Activated T-cell treated with anti-CD3 and anti-CD28 coated beads, Interleukin-2, amount 50 U/mL, for 72 hours (primary cell): Measurements from ENCODE around the gene RALB. TPM values are rescaled to one million over a fixed set of nuclear protein-coding genes. Genes with fewer than 3 reads are reported as not detected.
A peak's percentile ranks its signal among the peaks of the same experiment; 100 is the strongest.
"Not testable (repeated sequence)": the region's sequence is repeated elsewhere in the genome, so short reads cannot be mapped to it uniquely, and the experiment has no call there.

Experiments used
- ATAC-seq, 2 donors: fragments of 150-1000 bp; cut with Tn5 transposase; replicated peaks in 1 of 2; 2 replicates each; pipeline ENCODE4 v1.10.0; 2021; ENCODE audit warnings: moderate library complexity in 2 of 2, mild to moderate bottlenecking in 1 of 2
- DNase-seq, 2 donors: peaks; one replicate each; pipeline ENCODE4 v3.0.0; 2021 to 2022; ENCODE audit warnings: mixed read lengths in 1 of 2
- H3K27ac Mint-ChIP-seq: one replicate; pipeline ENCODE4 v1.8.0; 2022; ENCODE audit warnings: mild to moderate bottlenecking, moderate library complexity, mixed read lengths
- H3K27me3 Mint-ChIP-seq: one replicate; pipeline ENCODE4 v1.8.0; 2022; ENCODE audit warnings: low read depth, mixed read lengths
- H3K36me3 Mint-ChIP-seq, 2 donors: one replicate each; pipeline ENCODE4 v1.8.0; 2022; ENCODE audit warnings: mixed read lengths in 2 of 2, mild to moderate bottlenecking in 1 of 2; ENCODE audit not compliant: insufficient read depth in 2 of 2
- H3K4me1 Mint-ChIP-seq: one replicate; pipeline ENCODE4 v1.8.0; 2022; ENCODE audit warnings: low read depth, mixed read lengths
- H3K4me3 Mint-ChIP-seq, 2 donors: one replicate each; pipeline ENCODE4 v1.8.0; 2022; ENCODE audit warnings: mild to moderate bottlenecking in 2 of 2, mixed read lengths in 2 of 2, moderate library complexity in 2 of 2
- H3K9me3 Mint-ChIP-seq, 2 donors: one replicate each; pipeline ENCODE4 v1.8.0; 2022; ENCODE audit warnings: mixed read lengths in 2 of 2
- total RNA-seq, 2 donors: library from RNA; stranded (reverse); gene quantifications; one replicate each; pipeline ENCODE4 v1.2.3, GENCODE V29; 2022

RALB gene
- total RNA-seq, 2 donors from 2014 or later = 52.9 to 53.1 TPM

GRCh38 chr2:120314690-120315366 lies 62.2 kb downstream of the RALB start:
- peak overlapping the region; percentile 7 to 79 for H3K4me3 Mint-ChIP-seq
- peak; percentile 12 to 15 for DNase-seq
- ATAC-seq = peak in 1 of 2 donors; percentile 49
- no peak overlapping the region for H3K27ac Mint-ChIP-seq
- peaks cover 41% of the 10 kb centered on the region for H3K4me1 Mint-ChIP-seq
- H3K36me3 Mint-ChIP-seq = no peaks in the 10 kb centered on the region
- no peaks in the 10 kb centered on the region for H3K9me3 Mint-ChIP-seq
- no peaks in the 10 kb centered on the region for H3K27me3 Mint-ChIP-seq

- no peak overlapping the region for H3K4me3 Mint-ChIP-seq
Measured at GRCh38 chr2:120315367-120316033, 62.8 kb downstream of the RALB start.

GRCh38 chr2:120316071-120316470 lies 63.4 kb downstream of the RALB start:
- H3K27me3 Mint-ChIP-seq = no peaks in the 10 kb centered on the region

More at GRCh38 chr2:120315367-120316033, 62.8 kb downstream of the RALB start:
- DNase-seq = no peak
- H3K27ac Mint-ChIP-seq = no peak overlapping the region
- no peaks in the 10 kb centered on the region for H3K36me3 Mint-ChIP-seq
- no peak for ATAC-seq
- H3K4me1 Mint-ChIP-seq = peaks cover 36% of the 10 kb centered on the region
- H3K27me3 Mint-ChIP-seq = no peaks in the 10 kb centered on the region
- no peaks in the 10 kb centered on the region for H3K9me3 Mint-ChIP-seq

GRCh38 chr2:120316528-120317179 lies 64.0 kb downstream of the RALB start:
- Mint-ChIP-seq H3K4me1 (peaks cover 33% of the 10 kb centered on the region), H3K9me3 (no peaks in the 10 kb centered on the region), H3K27me3 (no peaks in the 10 kb centered on the region), H3K4me3 (no peak overlapping the region), H3K36me3 (no peaks in the 10 kb centered on the region), H3K27ac (no peak overlapping the region)
- DNase-seq = no peak
- ATAC-seq = no peak

More at GRCh38 chr2:120316071-120316470, 63.4 kb downstream of the RALB start:
- no peaks in the 10 kb centered on the region for H3K9me3 Mint-ChIP-seq
- peaks cover 32% of the 10 kb centered on the region for H3K4me1 Mint-ChIP-seq
- no peak overlapping the region for H3K4me3 Mint-ChIP-seq
- ATAC-seq (no peak), DNase-seq (no peak)
- no peaks in the 10 kb centered on the region for H3K36me3 Mint-ChIP-seq
- H3K27ac Mint-ChIP-seq = no peak overlapping the region

- no peaks in the 10 kb centered on the region for H3K9me3 Mint-ChIP-seq
- no peak overlapping the region for H3K4me3 Mint-ChIP-seq
- H3K36me3 Mint-ChIP-seq = no peaks in the 10 kb centered on the region
- ATAC-seq = no peak
- DNase-seq = no peak
- H3K4me1 Mint-ChIP-seq = peaks cover 35% of the 10 kb centered on the region
- no peaks in the 10 kb centered on the region for H3K27me3 Mint-ChIP-seq
- H3K27ac Mint-ChIP-seq = no peak overlapping the region
Measured at GRCh38 chr2:120317180-120317533, 64.5 kb downstream of the RALB start.

- H3K4me3 Mint-ChIP-seq = no peak overlapping the region
- no peak overlapping the region for H3K27ac Mint-ChIP-seq
- DNase-seq (no peak), ATAC-seq (no peak)
- H3K9me3 Mint-ChIP-seq = no peaks in the 10 kb centered on the region
- no peaks in the 10 kb centered on the region for H3K36me3 Mint-ChIP-seq
- peaks cover 29% of the 10 kb centered on the region for H3K4me1 Mint-ChIP-seq
- H3K27me3 Mint-ChIP-seq = no peaks in the 10 kb centered on the region
Measured at GRCh38 chr2:120317916-120318315, 65.3 kb downstream of the RALB start.

- H3K27ac Mint-ChIP-seq = no peak overlapping the region
- H3K27me3 Mint-ChIP-seq = no peaks in the 10 kb centered on the region
- H3K4me3 Mint-ChIP-seq = no peak overlapping the region
- no peak for DNase-seq
- H3K36me3 Mint-ChIP-seq = no peaks in the 10 kb centered on the region
- H3K4me1 Mint-ChIP-seq = peaks cover 22% of the 10 kb centered on the region
- ATAC-seq = no peak
- H3K9me3 Mint-ChIP-seq = no peaks in the 10 kb centered on the region
Measured at GRCh38 chr2:120318626-120319025, 66.0 kb downstream of the RALB start.

GRCh38 chr2:120319123-120319522 lies 66.5 kb downstream of the RALB start:
- DNase-seq (no peak), ATAC-seq (no peak)
- no peak overlapping the region for H3K27ac Mint-ChIP-seq
- H3K27me3 Mint-ChIP-seq = no peaks in the 10 kb centered on the region
- no peak overlapping the region for H3K4me3 Mint-ChIP-seq
- H3K4me1 Mint-ChIP-seq = peaks cover 17% of the 10 kb centered on the region
- H3K36me3 Mint-ChIP-seq = no peaks in the 10 kb centered on the region
- no peaks in the 10 kb centered on the region for H3K9me3 Mint-ChIP-seq

- no peak for ATAC-seq
- Mint-ChIP-seq H3K4me1 (peaks cover 10% of the 10 kb centered on the region), H3K27me3 (no peaks in the 10 kb centered on the region), H3K4me3 (no peak overlapping the region), H3K27ac (no peak overlapping the region), H3K9me3 (no peaks in the 10 kb centered on the region), H3K36me3 (no peaks in the 10 kb centered on the region)
- no peak for DNase-seq
Measured at GRCh38 chr2:120319686-120320317, 67.2 kb downstream of the RALB start.

- H3K27ac Mint-ChIP-seq = no peak overlapping the region
Measured at GRCh38 chr2:120320318-120320851, 67.7 kb downstream of the RALB start.

GRCh38 chr2:120320887-120321556 lies 68.4 kb downstream of the RALB start:
- not testable (repeated sequence) for H3K4me1 Mint-ChIP-seq, H3K36me3 Mint-ChIP-seq, ATAC-seq, H3K9me3 Mint-ChIP-seq, DNase-seq, H3K27me3 Mint-ChIP-seq, H3K27ac Mint-ChIP-seq, H3K4me3 Mint-ChIP-seq

More at GRCh38 chr2:120320318-120320851, 67.7 kb downstream of the RALB start:
- ATAC-seq = no peak
- no peak for DNase-seq
- H3K27me3 Mint-ChIP-seq = no peaks in the 10 kb centered on the region
- no peak overlapping the region for H3K4me3 Mint-ChIP-seq
- no peaks in the 10 kb centered on the region for H3K36me3 Mint-ChIP-seq
- no peaks in the 10 kb centered on the region for H3K9me3 Mint-ChIP-seq
- peaks cover 7% of the 10 kb centered on the region for H3K4me1 Mint-ChIP-seq

GRCh38 chr2:120321721-120322284 lies 69.2 kb downstream of the RALB start:
- Mint-ChIP-seq H3K4me1 (peaks cover 7% of the 10 kb centered on the region), H3K27me3 (no peaks in the 10 kb centered on the region), H3K27ac (no peak overlapping the region), H3K4me3 (no peak overlapping the region), H3K36me3 (no peaks in the 10 kb centered on the region), H3K9me3 (no peaks in the 10 kb centered on the region)
- no peak for DNase-seq
- ATAC-seq = no peak
